A673 (cell line): ENCODE results near the gene CIC.

ENCODE experiments used
- CTCF ChIP-seq: fragments of 300-800, 200-600 bp; sonication (generic); conservative IDR thresholded peaks from 2 replicates; pipeline ENCODE4 v1.5.1; 2017; ENCODE audit warnings: low read depth, mild to moderate bottlenecking, antibody characterized with exemption, low read length, moderate library complexity, mixed read lengths
- EZH2 ChIP-seq: fragments of 200-600 bp; sonication (generic); IDR thresholded peaks from 2 replicates; pipeline ENCODE4 v1.6.1; 2017; ENCODE audit warnings: borderline replicate concordance, low read depth, mild to moderate bottlenecking, mixed read lengths, antibody characterized with exemption, low read length; ENCODE audit not compliant: poor library complexity, severe bottlenecking

GRCh38 chr19:42280815-42281145 is 11.7 kb downstream of the CIC start:
- TF ChIP-seq CTCF (no peak), EZH2 (no peak)
